Measurements from ENCODE around the gene SPC25.
"Not testable (repeated sequence)": the region's sequence is repeated elsewhere in the genome, so short reads cannot be mapped to it uniquely, and the experiment has no call there.

SPC25 gene, protein sequence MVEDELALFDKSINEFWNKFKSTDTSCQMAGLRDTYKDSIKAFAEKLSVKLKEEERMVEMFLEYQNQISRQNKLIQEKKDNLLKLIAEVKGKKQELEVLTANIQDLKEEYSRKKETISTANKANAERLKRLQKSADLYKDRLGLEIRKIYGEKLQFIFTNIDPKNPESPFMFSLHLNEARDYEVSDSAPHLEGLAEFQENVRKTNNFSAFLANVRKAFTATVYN

DNA sequence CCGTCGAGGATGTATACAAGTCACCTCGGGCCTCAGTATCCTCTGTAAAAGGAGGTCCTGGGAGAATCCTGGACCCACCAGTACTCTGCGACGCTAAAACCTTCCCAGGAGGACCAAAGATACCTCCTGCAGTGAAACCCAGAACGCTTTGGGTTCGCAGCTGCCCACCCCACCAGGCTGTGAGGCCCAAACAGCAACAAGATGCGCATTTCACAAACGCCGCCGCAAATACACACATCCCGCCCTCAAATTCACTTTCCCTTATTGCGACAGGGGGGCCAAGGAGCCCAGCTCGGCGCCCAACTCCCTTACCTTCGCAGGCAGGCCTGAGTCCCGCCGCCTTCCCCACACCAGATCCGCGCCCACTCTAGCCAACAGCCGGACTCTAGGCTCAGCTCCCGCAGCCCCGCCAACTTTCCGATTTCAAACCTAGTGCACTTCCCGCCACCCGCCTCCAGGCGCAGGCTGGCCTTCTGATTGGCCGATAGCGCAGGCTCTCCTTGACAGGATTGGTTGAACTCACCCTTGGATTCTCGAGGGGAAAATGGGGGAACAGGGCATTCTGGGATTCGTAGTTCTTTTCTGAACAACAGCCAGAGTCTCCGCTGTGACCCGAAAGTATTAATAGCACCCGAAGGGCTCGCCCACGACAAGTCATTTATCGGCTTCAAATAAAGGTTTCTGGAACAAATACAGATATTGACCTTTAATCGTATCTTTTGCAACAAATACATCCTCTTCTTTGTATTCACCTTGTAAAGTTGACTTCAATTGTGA is at the start of gene SPC25:
Gene SPC25 (minus strand): TSS at position 425 of the 777 bp plus-strand sequence. CDS start 911 bp downstream, outside the sequence.
- peak within 1 kb of the TSS; percentile 67 for H3K4me3 ChIP-seq (ENCODE audit: low read depth, low read length)
- TF ChIP-seq, protein P1, sequence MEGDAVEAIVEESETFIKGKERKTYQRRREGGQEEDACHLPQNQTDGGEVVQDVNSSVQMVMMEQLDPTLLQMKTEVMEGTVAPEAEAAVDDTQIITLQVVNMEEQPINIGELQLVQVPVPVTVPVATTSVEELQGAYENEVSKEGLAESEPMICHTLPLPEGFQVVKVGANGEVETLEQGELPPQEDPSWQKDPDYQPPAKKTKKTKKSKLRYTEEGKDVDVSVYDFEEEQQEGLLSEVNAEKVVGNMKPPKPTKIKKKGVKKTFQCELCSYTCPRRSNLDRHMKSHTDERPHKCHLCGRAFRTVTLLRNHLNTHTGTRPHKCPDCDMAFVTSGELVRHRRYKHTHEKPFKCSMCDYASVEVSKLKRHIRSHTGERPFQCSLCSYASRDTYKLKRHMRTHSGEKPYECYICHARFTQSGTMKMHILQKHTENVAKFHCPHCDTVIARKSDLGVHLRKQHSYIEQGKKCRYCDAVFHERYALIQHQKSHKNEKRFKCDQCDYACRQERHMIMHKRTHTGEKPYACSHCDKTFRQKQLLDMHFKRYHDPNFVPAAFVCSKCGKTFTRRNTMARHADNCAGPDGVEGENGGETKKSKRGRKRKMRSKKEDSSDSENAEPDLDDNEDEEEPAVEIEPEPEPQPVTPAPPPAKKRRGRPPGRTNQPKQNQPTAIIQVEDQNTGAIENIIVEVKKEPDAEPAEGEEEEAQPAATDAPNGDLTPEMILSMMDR (IDR thresholded peaks at IDR 0.05; ENCODE audit: control insufficient read depth, extremely low read depth, insufficient read depth): no peak
- DNase-seq (ENCODE audit: low read depth): peak; percentile 57

DNA sequence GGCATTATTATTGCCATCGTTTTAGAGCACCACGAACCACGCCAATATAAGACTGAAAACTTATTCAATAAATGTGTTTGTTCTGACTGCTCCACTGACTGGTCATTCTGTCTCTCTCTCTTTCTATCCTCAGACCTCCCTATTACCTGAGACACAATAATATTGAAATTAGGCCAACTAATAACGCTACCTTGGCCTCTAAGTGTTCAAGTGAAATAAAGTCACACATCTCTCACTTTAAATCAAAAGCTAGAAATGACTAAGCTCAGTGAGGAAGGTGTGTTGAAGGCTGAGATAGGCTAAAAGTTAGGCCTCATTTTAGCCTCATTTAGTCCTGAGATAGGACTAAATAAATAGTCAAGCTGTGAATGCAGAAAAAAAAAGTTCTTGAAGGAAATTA is 49.7 kb upstream of the SPC25 start:
- no peak for DNase-seq (ENCODE audit: low read depth)
- TF ChIP-seq, protein P1 (IDR thresholded peaks at IDR 0.05; ENCODE audit: control insufficient read depth, extremely low read depth, insufficient read depth): no peak
- H3K4me3 ChIP-seq (ENCODE audit: low read depth, low read length): no peak overlapping the region

DNA sequence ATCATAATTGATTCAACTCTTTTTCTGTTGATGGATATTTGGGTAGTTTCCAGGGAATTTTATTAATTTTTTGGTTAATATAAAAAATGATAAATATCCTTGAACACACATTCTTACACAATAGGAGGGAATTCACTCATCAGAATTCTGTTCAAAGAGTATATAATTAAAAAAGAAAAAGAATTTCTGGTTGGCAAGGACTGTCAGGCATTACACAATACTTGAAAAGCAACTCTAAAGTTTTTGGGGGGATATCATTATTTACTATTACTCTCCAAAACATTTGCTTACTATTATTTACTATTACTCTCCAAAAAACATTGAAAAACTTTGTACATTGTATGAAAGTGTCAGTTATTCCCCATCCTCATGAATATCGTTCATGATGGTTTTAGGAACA is 48.8 kb upstream of the SPC25 start:
- no peak overlapping the region for H3K4me3 ChIP-seq (ENCODE audit: low read depth, low read length)
- DNase-seq (ENCODE audit: low read depth): no peak
- TF ChIP-seq, protein P1 (IDR thresholded peaks at IDR 0.05; ENCODE audit: control insufficient read depth, extremely low read depth, insufficient read depth): no peak

DNA sequence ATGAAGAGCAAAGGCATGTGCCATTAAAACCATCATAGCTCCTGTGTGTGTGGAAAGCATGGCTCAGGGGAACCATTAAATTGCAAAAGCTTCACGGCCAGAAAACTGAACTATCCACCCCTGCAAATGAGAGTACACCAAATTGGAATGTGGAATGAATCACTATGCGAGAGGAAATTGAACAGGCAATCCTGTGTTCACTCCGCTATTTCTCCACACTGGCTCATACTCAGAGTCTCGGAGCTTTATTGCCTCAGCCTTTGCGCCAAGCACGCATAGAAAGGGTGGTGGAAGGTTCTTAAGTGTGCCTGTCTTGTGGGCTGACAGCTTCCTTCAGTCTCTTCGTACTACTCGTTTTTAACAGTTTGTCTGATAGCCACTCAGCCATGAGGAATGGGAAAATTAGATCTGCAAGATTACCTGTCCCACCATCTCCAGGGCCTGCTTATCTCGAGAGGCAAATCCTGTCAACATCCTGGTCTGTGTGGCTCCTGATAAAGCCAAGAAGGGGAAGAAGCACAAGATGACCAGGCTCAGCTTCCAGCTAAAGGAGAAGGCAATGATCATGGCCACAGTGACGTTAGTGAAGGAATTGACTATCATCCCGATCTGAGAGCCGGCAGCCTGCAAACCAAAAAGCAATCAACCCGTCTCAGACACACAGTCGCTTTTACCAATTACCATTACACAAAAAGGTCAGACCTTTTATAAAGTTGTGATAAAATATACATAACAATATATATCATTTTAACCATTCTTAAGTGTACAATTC is 45.8 kb upstream of the SPC25 start:
- DNase-seq (ENCODE audit: low read depth): no peak
- TF ChIP-seq, protein P1 (IDR thresholded peaks at IDR 0.05; ENCODE audit: control insufficient read depth, extremely low read depth, insufficient read depth): no peak
- H3K4me3 ChIP-seq (ENCODE audit: low read depth, low read length): no peak overlapping the region

DNA sequence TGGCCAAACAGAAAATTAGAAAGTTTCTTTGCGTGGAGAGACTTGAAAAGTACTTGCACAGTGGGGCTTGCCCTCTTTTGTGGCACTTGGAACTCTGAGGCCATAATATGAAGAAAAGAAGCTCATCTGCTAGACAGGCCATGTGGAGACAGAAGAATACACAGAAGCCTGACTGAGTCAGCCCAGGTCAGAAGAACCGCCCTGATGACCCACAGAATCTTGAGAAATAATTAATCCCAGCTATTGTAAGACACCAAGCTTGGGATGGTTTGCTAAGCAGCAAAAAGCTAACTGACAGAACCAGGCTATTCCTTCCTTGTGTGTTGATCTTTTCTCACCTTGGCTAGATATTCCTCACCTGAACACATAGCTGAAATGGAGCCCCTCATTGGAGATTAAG is 44.6 kb upstream of the SPC25 start:
- no peak for DNase-seq (ENCODE audit: low read depth)
- no peak overlapping the region for H3K4me3 ChIP-seq (ENCODE audit: low read depth, low read length)
- TF ChIP-seq, protein P1 (IDR thresholded peaks at IDR 0.05; ENCODE audit: control insufficient read depth, extremely low read depth, insufficient read depth): no peak

DNA sequence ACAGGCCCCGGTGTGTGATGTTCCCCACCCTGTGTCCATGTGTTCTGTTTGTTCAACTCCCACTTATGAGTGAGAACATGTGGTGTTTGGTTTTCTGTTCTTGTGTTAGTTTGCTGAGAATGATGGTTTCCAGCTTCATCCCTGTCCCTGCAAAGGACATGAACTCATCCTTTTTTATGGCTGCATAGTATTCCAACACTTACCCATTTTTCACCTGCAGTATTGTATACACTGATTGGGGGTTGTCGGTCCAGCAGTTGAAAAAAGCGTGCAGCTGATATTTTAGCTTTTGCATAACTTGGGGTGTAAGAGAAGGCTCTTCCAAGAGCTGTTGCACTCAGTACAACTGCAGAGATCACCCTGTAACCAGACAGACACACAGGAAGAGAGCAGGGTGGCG is 41.9 kb upstream of the SPC25 start:
- DNase-seq (ENCODE audit: low read depth); H3K4me3 ChIP-seq (ENCODE audit: low read depth, low read length): not testable (repeated sequence)

DNA sequence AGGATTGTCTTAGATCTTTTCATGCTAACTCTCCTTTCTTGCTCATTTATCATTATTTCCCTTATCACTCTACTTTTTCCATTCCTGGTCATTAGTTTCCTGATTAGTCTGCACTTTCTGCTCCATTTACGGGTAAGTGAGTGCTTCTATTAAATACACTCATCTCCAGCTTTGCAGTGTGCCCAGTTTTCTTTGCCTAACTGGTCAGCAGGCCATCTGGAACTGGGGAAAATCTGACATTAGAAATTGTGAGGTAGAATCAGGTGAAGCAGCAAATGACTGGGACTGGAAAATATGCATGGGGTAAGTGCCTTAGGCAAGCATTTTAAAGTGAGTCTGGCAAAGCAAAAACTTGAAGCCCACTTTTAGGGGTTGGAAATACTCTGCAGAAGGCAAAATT is 40.0 kb upstream of the SPC25 start:
- DNase-seq (ENCODE audit: low read depth): no peak
- no peak overlapping the region for H3K4me3 ChIP-seq (ENCODE audit: low read depth, low read length)
- TF ChIP-seq, protein P1 (IDR thresholded peaks at IDR 0.05; ENCODE audit: control insufficient read depth, extremely low read depth, insufficient read depth): no peak

All from LNCaP clone FGC (cell line).